K562 (cell line): ENCODE results near the gene PRDX3. TPM values are rescaled to one million over a fixed set of nuclear protein-coding genes. Genes with fewer than 3 reads are reported as not detected.

Experiments used
- ATAC-seq: fragments of 200-7000 bp; cut with Tn5 transposase; 3 replicates; pipeline ENCODE4 v1.9.1; 2020; ENCODE audit warnings: moderate library complexity
- BruUV-seq: library from RNA; stranded (reverse); fragments of 400-500 nt; replicated peaks from 2 replicates; lab custom pipeline; 2021; lab: Mats Ljungman, UMichigan
- CTCF ChIA-PET: fragments of 300-600 bp; formaldehyde crosslinking; extraction: SDS; loops from one replicate; lab custom pipeline; 2021; ENCODE audit warnings: low intra/inter-chr PET ratio; lab: Yijun Ruan, JAX
- POLR2A ChIA-PET: fragments of 300-600, 350-650 bp; sonication (Branson Sonifier 250); formaldehyde crosslinking; extraction: SDS; loops from one replicate; lab custom pipeline; 2021; ENCODE audit warnings: antibody characterized with exemption, inconsistent platforms; lab: Yijun Ruan, JAX
- DNase-seq, 4 experiments: peaks; one replicate each; pipeline versions ENCODE4 v3.0.0 to v3.0.0-alpha.2; 2011 to 2018; ENCODE audit warnings: low spot score in 3 of 4, mixed read lengths in 3 of 4; ENCODE audit errors: extremely low read depth in 1 of 4
- FAIRE-seq: peaks from 2 replicates; lab custom pipeline; 2011; peaks lifted over from hg19 to GRCh38; lab: Jason Lieb, UNC
- H2AFZ ChIP-seq: 2 replicates; pipeline ENCODE4 v1.6.0; 2011; ENCODE audit warnings: low read depth, low read length, control low read depth, inconsistent platforms
- H3K27ac ChIP-seq: fragments of 200-600 bp; 3 replicates; pipeline ENCODE4 v1.8.0; 2011; ENCODE audit warnings: low read depth, mild to moderate bottlenecking, control low read depth, inconsistent platforms, low read length, moderate library complexity, mixed read lengths; ENCODE audit errors: extremely low read depth
- H3K27me3 ChIP-seq, 2 experiments: fragments of 300-600 bp in 1 of 2; 2 replicates in 1 of 2; 3 replicates in 1 of 2; pipeline versions ENCODE4 v1.6.0 to v1.8.0; 2011; ENCODE audit warnings: inconsistent platforms in 2 of 2, low read length in 2 of 2, mild to moderate bottlenecking in 1 of 2, mixed read lengths in 1 of 2, moderate library complexity in 1 of 2; ENCODE audit not compliant: control insufficient read depth in 2 of 2, insufficient read depth in 2 of 2
- H3K36me3 ChIP-seq: fragments of 300-600 bp; 3 replicates; pipeline ENCODE4 v1.8.0; 2011; ENCODE audit warnings: mild to moderate bottlenecking, low read length, inconsistent platforms; ENCODE audit not compliant: control insufficient read depth, insufficient read depth
- H3K4me1 ChIP-seq, 2 experiments: fragments of 200-600 bp in 1 of 2; replicated peaks in 1 of 2; 2 replicates in 1 of 2; 3 replicates in 1 of 2; pipeline versions ENCODE4 v1.5.1 to v1.8.0; 2011; ENCODE audit warnings: inconsistent platforms in 2 of 2, low read length in 2 of 2, mild to moderate bottlenecking in 1 of 2, mixed read lengths in 1 of 2, moderate library complexity in 1 of 2; ENCODE audit not compliant: control insufficient read depth in 2 of 2, insufficient read depth in 2 of 2
- H3K4me2 ChIP-seq: 2 replicates; pipeline ENCODE4 v1.6.1; 2011; ENCODE audit warnings: low read length, control low read depth, inconsistent platforms, mixed read lengths; ENCODE audit not compliant: insufficient read depth
- H3K4me3 ChIP-seq: fragments of 200-600 bp; sonication (generic), shearing (Covaris generic); 2 replicates; pipeline ENCODE4 v1.5.1; 2016; ENCODE audit warnings: control low read depth, inconsistent platforms
- H3K79me2 ChIP-seq: fragments of 200-600 bp; 3 replicates; pipeline ENCODE4 v1.8.0; 2011; ENCODE audit warnings: low read length, inconsistent platforms; ENCODE audit not compliant: control insufficient read depth, insufficient read depth
- H3K9ac ChIP-seq, 2 experiments: 2 replicates each; pipeline versions ENCODE4 v1.6.0 to v1.6.1; 2011; ENCODE audit warnings: low read depth in 2 of 2, low read length in 2 of 2, control low read depth in 1 of 2, inconsistent platforms in 1 of 2, mild to moderate bottlenecking in 1 of 2, mixed read lengths in 1 of 2; ENCODE audit not compliant: insufficient read depth in 1 of 2
- H3K9me1 ChIP-seq: one replicate; pipeline ENCODE4 v1.6.0; 2011; ENCODE audit warnings: inconsistent platforms, mild to moderate bottlenecking, low read length, moderate library complexity; ENCODE audit not compliant: control insufficient read depth, insufficient read depth
- H3K9me3 ChIP-seq: replicated peaks from 2 replicates; pipeline ENCODE4 v1.5.1; 2011; ENCODE audit warnings: low read depth, low read length, inconsistent platforms; ENCODE audit not compliant: control insufficient read depth, insufficient read depth
- H4K20me1 ChIP-seq: replicated peaks from 2 replicates; pipeline ENCODE4 v1.6.1; 2011; ENCODE audit warnings: low read length, inconsistent platforms, mixed read lengths; ENCODE audit not compliant: control insufficient read depth, insufficient read depth
- ATF3 ChIP-seq, 2 experiments: fragments of 450-650 bp in 1 of 2; sonication (generic) in 1 of 2; formaldehyde crosslinking in 1 of 2; IDR thresholded peaks in 1 of 2; conservative IDR thresholded peaks in 1 of 2; 2 replicates each; pipeline versions ENCODE4 v1.6.1 to v1.8.1; 2016 to 2023; ENCODE audit warnings: mild to moderate bottlenecking in 2 of 2, moderate library complexity in 2 of 2, inconsistent platforms in 1 of 2, missing genetic modification reagents in 1 of 2
- ATF7 ChIP-seq: fragments of 450-650 bp; IDR thresholded peaks from 2 replicates; pipeline ENCODE4 v1.7.1; 2014; ENCODE audit warnings: mild to moderate bottlenecking, moderate library complexity
- CEBPB ChIP-seq: fragments of 450-650 bp; IDR thresholded peaks from 2 replicates; pipeline ENCODE4 v1.6.1; 2016; ENCODE audit warnings: missing genetic modification characterization, missing compliant biosample characterization
- MCM3 ChIP-seq: fragments of 450-650 bp; IDR thresholded peaks from 2 replicates; pipeline ENCODE4 v1.6.1; 2016
- SIX5 ChIP-seq, 2 experiments: IDR thresholded peaks; 2 replicates each; pipeline ENCODE4 v1.6.1; 2011; ENCODE audit warnings: low read length in 2 of 2, borderline replicate concordance in 1 of 2, low read depth in 1 of 2, mild to moderate bottlenecking in 1 of 2, moderate library complexity in 1 of 2; ENCODE audit not compliant: insufficient read depth in 1 of 2
- SLC30A9 ChIP-seq: fragments of 250-450 bp; sonication (Bioruptor Pico); IDR thresholded peaks from 2 replicates; pipeline ENCODE4 v1.8.0; 2022; ENCODE audit warnings: mild to moderate bottlenecking, moderate library complexity
- WGBS: fragments of 100-300 bp; shearing (Covaris generic); methylation state at CpG from one replicate; pipeline ENCODE4 v1.1.6; 2016; ENCODE audit warnings: low coverage, mixed read lengths; ENCODE audit not compliant: insufficient coverage; ENCODE audit errors: missing lambda C conversion rate; 5-methylcytosine and 5-hydroxymethylcytosine counted together
- in situ Hi-C: fragments of 300-500 bp; cut with MboI; formaldehyde crosslinking; loops from 4 replicates; pipeline ENCODE4 v1.15.0; 2018; ENCODE audit warnings: inconsistent platforms, mixed read lengths
- intact Hi-C: fragments of 100-400 bp; cut with micrococcal nuclease; formaldehyde crosslinking; loops from 2 replicates; pipeline ENCODE4 v1.14.2; 2022
- polyA plus RNA-seq, 8 experiments: library from polyadenylated mRNA; depleted of rRNA in 4 of 8; stranded (reverse) in 5 of 8; unstranded in 3 of 8; fragments of >200 nt; fragmentation: Nextera tagmentation in 2 of 8; fragmentation: Illumina TruSeq in 1 of 8; extraction: Ambion mirVana in 2 of 8; extraction: Trizol in 1 of 8; gene quantifications; 2 replicates each; pipeline versions ENCODE4 v1.2.1 to v1.2.3, GENCODE V29; 2011 to 2014; ENCODE audit warnings: inconsistent platforms in 1 of 8, missing spikeins in 1 of 8
- total RNA-seq, 7 experiments: library from RNA; depleted of rRNA in 6 of 7; stranded (reverse); fragments of >200 nt in 6 of 7; fragmentation: Illumina TruSeq in 2 of 7; extraction: Trizol in 2 of 7; gene quantifications; 2 replicates each; pipeline versions ENCODE4 v1.2.1 to v1.2.3, GENCODE V29; 2011 to 2021; ENCODE audit warnings: low replicate concordance in 1 of 7

The PRDX3 gene
- total and polyA plus RNA-seq, 9 of the 15 experiments (the other 6 are each of a cell fraction or from before 2014, with no cell fraction given): 122 to 994 (median 173) TPM

GRCh38 chr10:119183664-119184412 is 5.2 kb upstream of the PRDX3 start:
- BruUV-seq: no TSS peak
- no peak overlapping the region for H2AFZ ChIP-seq
- no peak for DNase-seq
- H4K20me1 ChIP-seq: no peaks in the 10 kb centered on the region
- no peak overlapping the region for H3K4me3 ChIP-seq
- peaks cover 0 to 6% of the 10 kb centered on the region in 2 experiments; a peak in 3 of 5 replicates for H3K4me1 ChIP-seq
- TF ChIP-seq CEBPB (tag) (0 out of 2 replicates have a peak, but pooled peaks have one; percentile 21), ATF7 (peak; percentile 84), SLC30A9 (CRISPR knock-in tag) (no peak), SIX5 (IDR thresholded peaks at IDR 0.05; ENCODE audit: borderline replicate concordance in 1 of 2, insufficient read depth in 1 of 2, low read depth in 1 of 2, low read length in 2 of 2) (no peak), MCM3 (no peak), ATF3 (IDR thresholded peaks at IDR 0.05) (peak; percentile 87), ATF3 (CRISPR knock-in tag; conservative IDR thresholded peaks at IDR 0.05) (no peak)
- TF ChIP-seq, all 486 proteins: peak for 3
- no peak overlapping the region for H3K9ac ChIP-seq
- no peaks in the 10 kb centered on the region for H3K79me2 ChIP-seq
- intact Hi-C loops: no loop called here
- H3K36me3 ChIP-seq: no peaks in the 10 kb centered on the region
- 45% methylated on average over 5 of the region's 9 CpGs for WGBS
- POLR2A ChIA-PET: interaction anchor here (0.6 to 1.2 kb wide), 5 partner anchors 8 to 1494 kb away, joined by 3 to 5 read pairs (median 4); partner anchors contain the start of gene SFXN4
- H3K9me3 ChIP-seq: no peaks in the 10 kb centered on the region
- H3K27ac ChIP-seq: no peak overlapping the region
- no peak for FAIRE-seq
- H3K9me1 ChIP-seq: no peaks in the 10 kb centered on the region
- CTCF ChIA-PET: interaction anchor here (0.8 kb wide), 1 partner anchor 126 kb away, joined by 3 read pairs; no protein-coding TSS in a partner anchor
- H3K4me2 ChIP-seq: no peak overlapping the region
- no peak for ATAC-seq
- H3K27me3 ChIP-seq: no peaks in the 10 kb centered on the region
- in situ Hi-C loops: no loop called here
